ENCODE results near the gene TRPM5. TPM values are rescaled to one million over a fixed set of nuclear protein-coding genes. Genes with fewer than 3 reads are reported as not detected.
"Not testable (repeated sequence)": the region's sequence is repeated elsewhere in the genome, so short reads cannot be mapped to it uniquely, and the experiment has no call there.

The TRPM5 gene
- total RNA-seq, 1 donor from 2014 or later, result under 0.01 TPM

GRCh38 chr11:2480067-2480873 lies 36.0 kb upstream of the TRPM5 start:
- H3K9me3 ChIP-seq (ENCODE audit: control insufficient read depth in 3 of 3, low read length in 3 of 3); H3K36me3 ChIP-seq (ENCODE audit: control insufficient read depth in 3 of 3, insufficient read depth in 3 of 3, low read length in 3 of 3); H3K27ac ChIP-seq (ENCODE audit: low read depth, low read length); H3K9ac ChIP-seq (ENCODE audit: low read depth in 1 of 3, low read length in 3 of 3); H3K4me1 ChIP-seq (ENCODE audit: control insufficient read depth in 3 of 3, insufficient read depth in 3 of 3, low read length in 3 of 3); H3K4me3 ChIP-seq (ENCODE audit: low read length in 3 of 3): not testable (repeated sequence)
- peaks cover 27 to 30% (median 29%) of the 10 kb centered on the region in 3 donors for H3K27me3 ChIP-seq (ENCODE audit: control insufficient read depth in 3 of 3, insufficient read depth in 3 of 3, low read length in 3 of 3)

- H3K27ac ChIP-seq (ENCODE audit: low read depth, low read length), result no peak overlapping the region
- peaks cover 30 to 32% (median 31%) of the 10 kb centered on the region in 3 donors for H3K27me3 ChIP-seq (ENCODE audit: control insufficient read depth in 3 of 3, insufficient read depth in 3 of 3, low read length in 3 of 3)
- no peak overlapping the region for H3K4me3 ChIP-seq (ENCODE audit: low read length in 3 of 3)
- H3K4me1 ChIP-seq (ENCODE audit: control insufficient read depth in 3 of 3, insufficient read depth in 3 of 3, low read length in 3 of 3), result peaks cover 0 to under 1% (median 0%) of the 10 kb centered on the region in 3 donors
- H3K36me3 ChIP-seq (ENCODE audit: control insufficient read depth in 3 of 3, insufficient read depth in 3 of 3, low read length in 3 of 3), result no peaks in the 10 kb centered on the region
- H3K9me3 ChIP-seq (ENCODE audit: control insufficient read depth in 3 of 3, low read length in 3 of 3), result no peaks in the 10 kb centered on the region
- H3K9ac ChIP-seq (ENCODE audit: low read depth in 1 of 3, low read length in 3 of 3), result no peak overlapping the region
These were observed 33.6 kb upstream of the TRPM5 start for GRCh38 chr11:2477936-2478335.

GRCh38 chr11:2477254-2477653 lies 32.9 kb upstream of the TRPM5 start:
- H3K9ac ChIP-seq (ENCODE audit: low read depth in 1 of 3, low read length in 3 of 3), result no peak overlapping the region

DNA sequence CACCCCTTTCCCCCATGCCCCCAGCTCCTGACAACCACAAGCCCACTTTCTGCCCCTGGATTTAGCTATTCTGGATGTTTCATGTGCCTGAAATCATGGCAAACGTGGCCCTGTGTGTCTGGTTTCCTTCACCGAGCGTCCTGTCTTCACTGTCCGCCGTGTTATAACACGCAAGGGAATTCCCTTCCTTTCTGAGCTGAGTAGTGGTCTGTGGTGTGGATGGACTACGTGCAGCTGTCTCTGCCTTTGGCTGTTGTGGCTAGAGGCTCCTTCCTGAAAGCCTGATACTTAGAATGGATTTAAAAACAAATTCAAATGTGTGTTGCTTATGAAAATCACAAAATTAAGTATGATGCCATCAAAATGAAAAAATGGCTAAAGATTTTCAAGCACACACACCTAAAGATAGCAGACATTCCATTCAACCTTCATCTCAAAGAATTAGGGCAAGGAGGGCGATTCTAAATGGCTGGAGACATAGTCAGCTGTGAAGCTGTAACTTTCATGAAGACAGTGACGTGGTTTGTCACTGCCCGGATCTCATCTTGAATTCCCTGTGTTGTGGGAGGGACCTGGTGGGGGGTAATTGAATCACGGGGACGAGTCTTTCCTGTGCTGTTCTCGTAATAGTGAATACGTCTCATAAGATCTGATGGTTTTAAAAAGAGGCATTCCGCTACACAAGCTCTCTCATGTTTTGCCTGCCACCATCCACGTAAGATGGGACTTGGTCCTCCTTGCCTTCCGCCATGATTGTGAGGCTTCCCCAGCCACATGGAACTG lies 31.0 kb upstream of the TRPM5 start:
- no peak overlapping the region for H3K27ac ChIP-seq (ENCODE audit: low read depth, low read length)

More at GRCh38 chr11:2477254-2477653, 32.9 kb upstream of the TRPM5 start:
- Histone ChIP-seq H3K27me3 (ENCODE audit: control insufficient read depth in 3 of 3, insufficient read depth in 3 of 3, low read length in 3 of 3) (peaks cover 26 to 30% (median 29%) of the 10 kb centered on the region in 3 donors), H3K27ac (ENCODE audit: low read depth, low read length) (no peak overlapping the region), H3K36me3 (ENCODE audit: control insufficient read depth in 3 of 3, insufficient read depth in 3 of 3, low read length in 3 of 3) (no peaks in the 10 kb centered on the region), H3K9me3 (ENCODE audit: control insufficient read depth in 3 of 3, low read length in 3 of 3) (no peaks in the 10 kb centered on the region), H3K4me1 (ENCODE audit: control insufficient read depth in 3 of 3, insufficient read depth in 3 of 3, low read length in 3 of 3) (no peaks in the 10 kb centered on the region), H3K4me3 (ENCODE audit: low read length in 3 of 3) (no peak overlapping the region)

GRCh38 chr11:2474059-2474901 lies 30.0 kb upstream of the TRPM5 start:
- H3K27me3 ChIP-seq (ENCODE audit: control insufficient read depth in 3 of 3, insufficient read depth in 3 of 3, low read length in 3 of 3), result peaks cover 28 to 35% (median 35%) of the 10 kb centered on the region in 3 donors
- H3K36me3 ChIP-seq (ENCODE audit: control insufficient read depth in 3 of 3, insufficient read depth in 3 of 3, low read length in 3 of 3), result no peaks in the 10 kb centered on the region
- H3K9me3 ChIP-seq (ENCODE audit: control insufficient read depth in 3 of 3, low read length in 3 of 3), result no peaks in the 10 kb centered on the region
- no peaks in the 10 kb centered on the region for H3K4me1 ChIP-seq (ENCODE audit: control insufficient read depth in 3 of 3, insufficient read depth in 3 of 3, low read length in 3 of 3)
- H3K27ac ChIP-seq (ENCODE audit: low read depth, low read length), result no peak overlapping the region
- no peak overlapping the region for H3K9ac ChIP-seq (ENCODE audit: low read depth in 1 of 3, low read length in 3 of 3)
- H3K4me3 ChIP-seq (ENCODE audit: low read length in 3 of 3), result no peak overlapping the region

More for the DNA sequence above, 31.0 kb upstream of the TRPM5 start:
- Histone ChIP-seq H3K4me3 (ENCODE audit: low read length in 3 of 3) (no peak overlapping the region), H3K9ac (ENCODE audit: low read depth in 1 of 3, low read length in 3 of 3) (no peak overlapping the region), H3K36me3 (ENCODE audit: control insufficient read depth in 3 of 3, insufficient read depth in 3 of 3, low read length in 3 of 3) (no peaks in the 10 kb centered on the region), H3K27me3 (ENCODE audit: control insufficient read depth in 3 of 3, insufficient read depth in 3 of 3, low read length in 3 of 3) (peaks cover 28 to 35% (median 35%) of the 10 kb centered on the region in 3 donors), H3K9me3 (ENCODE audit: control insufficient read depth in 3 of 3, low read length in 3 of 3) (no peaks in the 10 kb centered on the region), H3K4me1 (ENCODE audit: control insufficient read depth in 3 of 3, insufficient read depth in 3 of 3, low read length in 3 of 3) (no peaks in the 10 kb centered on the region)

DNA sequence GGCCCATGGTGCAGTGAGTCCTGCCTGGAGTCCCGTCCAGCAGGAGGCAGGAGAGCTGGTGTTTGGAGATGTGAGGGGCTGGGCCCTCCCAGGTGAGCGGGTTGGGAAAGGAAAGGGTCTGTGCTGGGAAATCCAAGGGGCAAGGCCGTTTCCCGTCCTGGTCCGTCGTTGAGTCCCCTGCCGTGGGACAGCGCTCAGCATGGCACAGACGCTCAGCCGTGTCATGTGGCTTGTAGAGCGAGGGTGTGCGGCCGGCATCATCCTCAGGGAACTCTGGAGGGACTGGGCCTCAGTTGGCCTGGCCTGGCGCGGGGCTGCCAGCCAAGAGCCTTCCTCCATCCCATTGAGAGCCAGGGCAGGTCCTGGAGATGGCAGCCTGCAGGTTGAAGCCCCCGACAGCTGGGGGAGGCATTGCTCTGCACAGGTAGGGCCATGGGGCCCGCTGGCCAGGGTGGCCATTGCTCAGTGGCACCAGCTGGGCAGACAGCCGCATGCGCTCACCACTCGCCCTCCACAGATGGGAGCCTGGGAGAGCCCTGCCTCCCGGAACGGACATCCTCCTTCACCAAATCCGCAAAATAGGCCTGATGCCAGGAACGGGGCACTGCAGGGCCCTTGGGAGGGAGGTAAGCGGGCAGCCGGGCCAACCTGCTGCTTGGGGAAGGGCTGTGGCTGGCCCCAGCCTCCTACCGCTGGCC lies 29.2 kb upstream of the TRPM5 start:
- Histone ChIP-seq H3K4me3 (ENCODE audit: low read length in 3 of 3) (no peak overlapping the region), H3K4me1 (ENCODE audit: control insufficient read depth in 3 of 3, insufficient read depth in 3 of 3, low read length in 3 of 3) (no peaks in the 10 kb centered on the region), H3K9me3 (ENCODE audit: control insufficient read depth in 3 of 3, low read length in 3 of 3) (peaks cover 0 to 2% (median 0%) of the 10 kb centered on the region in 3 donors), H3K27me3 (ENCODE audit: control insufficient read depth in 3 of 3, insufficient read depth in 3 of 3, low read length in 3 of 3) (peaks cover 28 to 38% (median 35%) of the 10 kb centered on the region in 3 donors), H3K9ac (ENCODE audit: low read depth in 1 of 3, low read length in 3 of 3) (no peak overlapping the region), H3K27ac (ENCODE audit: low read depth, low read length) (no peak overlapping the region), H3K36me3 (ENCODE audit: control insufficient read depth in 3 of 3, insufficient read depth in 3 of 3, low read length in 3 of 3) (no peaks in the 10 kb centered on the region)

- no peak overlapping the region for H3K9ac ChIP-seq (ENCODE audit: low read depth in 1 of 3, low read length in 3 of 3)
- peaks cover 0 to 2% (median 0%) of the 10 kb centered on the region in 3 donors for H3K9me3 ChIP-seq (ENCODE audit: control insufficient read depth in 3 of 3, low read length in 3 of 3)
- H3K36me3 ChIP-seq (ENCODE audit: control insufficient read depth in 3 of 3, insufficient read depth in 3 of 3, low read length in 3 of 3), result no peaks in the 10 kb centered on the region
- no peak overlapping the region for H3K27ac ChIP-seq (ENCODE audit: low read depth, low read length)
- no peak overlapping the region for H3K4me3 ChIP-seq (ENCODE audit: low read length in 3 of 3)
- H3K27me3 ChIP-seq (ENCODE audit: control insufficient read depth in 3 of 3, insufficient read depth in 3 of 3, low read length in 3 of 3), result peaks cover 28 to 41% (median 35%) of the 10 kb centered on the region in 3 donors
- no peaks in the 10 kb centered on the region for H3K4me1 ChIP-seq (ENCODE audit: control insufficient read depth in 3 of 3, insufficient read depth in 3 of 3, low read length in 3 of 3)
These were observed 28.3 kb upstream of the TRPM5 start for GRCh38 chr11:2472428-2473186.

GRCh38 chr11:2471804-2472096 lies 27.4 kb upstream of the TRPM5 start:
- no peaks in the 10 kb centered on the region for H3K4me1 ChIP-seq (ENCODE audit: control insufficient read depth in 3 of 3, insufficient read depth in 3 of 3, low read length in 3 of 3)
- peaks cover 28 to 42% (median 32%) of the 10 kb centered on the region in 3 donors for H3K27me3 ChIP-seq (ENCODE audit: control insufficient read depth in 3 of 3, insufficient read depth in 3 of 3, low read length in 3 of 3)
- H3K9me3 ChIP-seq (ENCODE audit: control insufficient read depth in 3 of 3, low read length in 3 of 3), result peaks cover 0 to 2% (median 0%) of the 10 kb centered on the region in 3 donors
- H3K27ac ChIP-seq (ENCODE audit: low read depth, low read length), result no peak overlapping the region
- no peak overlapping the region for H3K4me3 ChIP-seq (ENCODE audit: low read length in 3 of 3)
- no peaks in the 10 kb centered on the region for H3K36me3 ChIP-seq (ENCODE audit: control insufficient read depth in 3 of 3, insufficient read depth in 3 of 3, low read length in 3 of 3)
- H3K9ac ChIP-seq (ENCODE audit: low read depth in 1 of 3, low read length in 3 of 3), result no peak overlapping the region

Data from skeletal muscle tissue (tissue), 4 donors.